HepG2 (cell line): ENCODE data around the gene PNMA3. TPM values are rescaled to one million over a fixed set of nuclear protein-coding genes. Genes with fewer than 3 reads are reported as not detected.

Experiments used
- ATAC-seq: fragments of 200-7000 bp; cut with Tn5 transposase; 3 replicates; pipeline ENCODE4 v1.9.1; 2020; ENCODE audit warnings: mild to moderate bottlenecking, moderate library complexity
- BruUV-seq: library from RNA; stranded (reverse); fragments of 400-500 nt; replicated peaks from 2 replicates; lab custom pipeline; 2021; lab: Mats Ljungman, UMichigan
- CTCF ChIA-PET: fragments of 300-600 bp; formaldehyde crosslinking; extraction: SDS; loops from one replicate; lab custom pipeline; 2021; ENCODE audit warnings: low total read pairs, inconsistent platforms, low intra/inter-chr PET ratio; lab: Yijun Ruan, JAX
- POLR2A ChIA-PET: fragments of 350-600 bp; sonication (Branson Sonifier 250); formaldehyde crosslinking; loops from one replicate; lab custom pipeline; 2020; ENCODE audit warnings: antibody characterized with exemption, inconsistent platforms; lab: Yijun Ruan, JAX
- DNase-seq: peaks from one replicate; pipeline ENCODE4 v3.0.0-alpha.2; 2015; ENCODE audit warnings: low spot score
- FAIRE-seq: peaks from 3 replicates; lab custom pipeline; 2011; peaks lifted over from hg19 to GRCh38; lab: Jason Lieb, UNC
- H2AFZ ChIP-seq: one replicate; pipeline ENCODE4 v1.6.1; 2011; ENCODE audit warnings: low read length, inconsistent platforms
- H3K27ac ChIP-seq: fragments of 300-600 bp; 3 replicates; pipeline ENCODE4 v1.8.0; 2011; ENCODE audit warnings: mixed run types, mild to moderate bottlenecking, mixed read lengths, low read length, inconsistent platforms; ENCODE audit not compliant: insufficient read depth; ENCODE audit errors: extremely low read length
- H3K27me3 ChIP-seq, 2 experiments: fragments of 200-600 bp in 1 of 2; 2 replicates in 1 of 2; 3 replicates in 1 of 2; pipeline versions ENCODE4 v1.6.0 to v1.8.0; 2011; ENCODE audit warnings: low read length in 2 of 2, mild to moderate bottlenecking in 2 of 2, moderate library complexity in 2 of 2, inconsistent platforms in 1 of 2; ENCODE audit not compliant: insufficient read depth in 2 of 2, control insufficient read depth in 1 of 2
- H3K36me3 ChIP-seq, 2 experiments: fragments of 200-600 bp in 1 of 2; replicated peaks in 1 of 2; 2 replicates in 1 of 2; 3 replicates in 1 of 2; pipeline versions ENCODE4 v1.5.1 to v1.8.0; 2011; ENCODE audit warnings: low read length in 2 of 2, inconsistent platforms in 1 of 2; ENCODE audit not compliant: insufficient read depth in 2 of 2, control insufficient read depth in 1 of 2
- H3K4me1 ChIP-seq: 2 replicates; pipeline ENCODE4 v1.5.1; 2012; ENCODE audit warnings: low read length, inconsistent platforms; ENCODE audit not compliant: insufficient read depth
- H3K4me2 ChIP-seq: 2 replicates; pipeline ENCODE4 v1.6.0; 2011; ENCODE audit warnings: low read depth, low read length, inconsistent platforms
- H3K4me3 ChIP-seq, 3 experiments: fragments of 200-600 bp in 1 of 3; sonication (generic), shearing (Covaris generic) in 1 of 3; replicated peaks in 1 of 3; 2 replicates each; pipeline ENCODE4 v1.5.1; 2011 to 2016; ENCODE audit warnings: low read length in 3 of 3, inconsistent platforms in 2 of 3, low read depth in 2 of 3, mild to moderate bottlenecking in 2 of 3, control low read depth in 1 of 3, mixed read lengths in 1 of 3; ENCODE audit not compliant: insufficient read depth in 1 of 3
- H3K79me2 ChIP-seq: one replicate; pipeline ENCODE4 v1.6.1; 2011; ENCODE audit warnings: low read length, inconsistent platforms; ENCODE audit not compliant: insufficient read depth
- H3K9ac ChIP-seq: 2 replicates; pipeline ENCODE4 v1.6.0; 2011; ENCODE audit warnings: mild to moderate bottlenecking, low read depth, low read length, inconsistent platforms; ENCODE audit not compliant: insufficient read depth
- H3K9me3 ChIP-seq: 2 replicates; pipeline ENCODE4 v1.5.1; 2012; ENCODE audit warnings: mild to moderate bottlenecking, low read length
- H4K20me1 ChIP-seq: 2 replicates; pipeline ENCODE4 v1.6.0; 2011; ENCODE audit warnings: inconsistent platforms, mild to moderate bottlenecking, low read length, moderate library complexity; ENCODE audit not compliant: insufficient read depth
- BRCA1 ChIP-seq: sonication (generic); formaldehyde crosslinking; IDR thresholded peaks from 2 replicates; pipeline ENCODE4 v1.4.0; 2020; ENCODE audit warnings: missing genetic modification reagents
- GATAD2A ChIP-seq: IDR thresholded peaks from 2 replicates; pipeline ENCODE4 v1.6.1; 2016
- MEIS1 ChIP-seq: sonication (generic); formaldehyde crosslinking; IDR thresholded peaks from 2 replicates; pipeline ENCODE4 v1.9.0; 2021; ENCODE audit warnings: mild to moderate bottlenecking, missing genetic modification reagents, moderate library complexity, borderline replicate concordance
- NFE2L2 ChIP-seq: fragments of 150-350 bp; IDR thresholded peaks from 2 replicates; pipeline ENCODE4 v1.6.1; 2014; ENCODE audit warnings: low read length
- PHB2 ChIP-seq: fragments of 450-650 bp; IDR thresholded peaks from 2 replicates; pipeline ENCODE4 v1.6.1; 2018; ENCODE audit not compliant: partially characterized antibody
- SKI ChIP-seq: fragments of 450-650 bp; IDR thresholded peaks from one replicate; pipeline ENCODE4 v1.6.1; 2018; ENCODE audit warnings: mild to moderate bottlenecking; ENCODE audit not compliant: partially characterized antibody
- ZNF34 ChIP-seq: sonication (generic); formaldehyde crosslinking; IDR thresholded peaks from 2 replicates; pipeline ENCODE4 v1.4.0; 2020; ENCODE audit warnings: mild to moderate bottlenecking, missing genetic modification reagents, borderline replicate concordance
- ZNF644 ChIP-seq: IDR thresholded peaks from 2 replicates; pipeline ENCODE4 v1.6.1; 2016; ENCODE audit warnings: low read depth
- ZNF670 ChIP-seq: sonication (generic); formaldehyde crosslinking; IDR thresholded peaks from 2 replicates; pipeline ENCODE4 v1.8.0; 2022; ENCODE audit warnings: mild to moderate bottlenecking, missing genetic modification reagents, borderline replicate concordance
- ZNF737 ChIP-seq: sonication (generic); formaldehyde crosslinking; IDR thresholded peaks from 2 replicates; pipeline ENCODE4 v1.5.0; 2020; ENCODE audit warnings: missing genetic modification reagents, mild to moderate bottlenecking, borderline replicate concordance
- ZNF83 ChIP-seq: sonication (generic); formaldehyde crosslinking; IDR thresholded peaks from 2 replicates; pipeline ENCODE4 v1.4.0; 2020; ENCODE audit warnings: missing genetic modification reagents, mild to moderate bottlenecking, borderline replicate concordance
- ZNF878 ChIP-seq: sonication (generic); formaldehyde crosslinking; IDR thresholded peaks from 2 replicates; pipeline ENCODE4 v1.8.1; 2023; ENCODE audit warnings: mild to moderate bottlenecking, missing genetic modification reagents, moderate library complexity
- WGBS: methylation state at CpG from one replicate; pipeline ENCODE4 v1.1.6; 2017; ENCODE audit warnings: low lambda C conversion rate; 5-methylcytosine and 5-hydroxymethylcytosine counted together
- in situ Hi-C: cut with HindIII; loops from 2 replicates; pipeline ENCODE4 v1.10.0; 2017; ENCODE audit warnings: low pct_unique_long_range_greater_than_20kb; ENCODE audit not compliant: extremely low pct_ligation_motif_present
- intact Hi-C: fragments of 100-400 bp; cut with micrococcal nuclease; formaldehyde crosslinking; loops from one replicate; pipeline ENCODE4 v1.10.0; 2022; ENCODE audit not compliant: unreplicated experiment
- polyA plus RNA-seq, 8 experiments: library from polyadenylated mRNA; depleted of rRNA in 3 of 8; stranded (reverse) in 7 of 8; unstranded in 1 of 8; fragments of >200 nt; fragmentation: Illumina TruSeq in 4 of 8; extraction: Trizol in 4 of 8; gene quantifications; 2 replicates each; pipeline versions ENCODE4 v1.2.1 to v1.2.3, GENCODE V29; 2011 to 2016; ENCODE audit warnings: low read depth in 4 of 8, missing spikeins in 1 of 8, mixed read lengths in 1 of 8; ENCODE audit not compliant: insufficient read depth in 1 of 8
- total RNA-seq, 5 experiments: library from RNA; depleted of rRNA; stranded (reverse); fragments of >200 nt; fragmentation: Illumina TruSeq; extraction: Trizol; gene quantifications; 2 replicates each; pipeline ENCODE4 v1.2.3, GENCODE V29; 2016; ENCODE audit warnings: low read depth in 1 of 5
- TF ChIP-seq, protein P1 (sequence below): sonication (generic); formaldehyde crosslinking; IDR thresholded peaks from 2 replicates; pipeline ENCODE4 v1.5.1; 2020; ENCODE audit warnings: mild to moderate bottlenecking, missing genetic modification reagents, moderate library complexity
- TF ChIP-seq, protein P2 (sequence below): sonication (generic); formaldehyde crosslinking; IDR thresholded peaks from 2 replicates; pipeline ENCODE4 v1.4.0; 2020; ENCODE audit warnings: missing genetic modification reagents, borderline replicate concordance
- TF ChIP-seq, protein P3 (sequence below): sonication (generic); formaldehyde crosslinking; IDR thresholded peaks from 2 replicates; pipeline ENCODE4 v1.5.0; 2020; ENCODE audit warnings: mild to moderate bottlenecking, missing genetic modification reagents

Gene PNMA3
- total and polyA plus RNA-seq, 2 of the 13 experiments (the other 11 are each of a cell fraction or from before 2014, with no cell fraction given) = not detected

DNA sequence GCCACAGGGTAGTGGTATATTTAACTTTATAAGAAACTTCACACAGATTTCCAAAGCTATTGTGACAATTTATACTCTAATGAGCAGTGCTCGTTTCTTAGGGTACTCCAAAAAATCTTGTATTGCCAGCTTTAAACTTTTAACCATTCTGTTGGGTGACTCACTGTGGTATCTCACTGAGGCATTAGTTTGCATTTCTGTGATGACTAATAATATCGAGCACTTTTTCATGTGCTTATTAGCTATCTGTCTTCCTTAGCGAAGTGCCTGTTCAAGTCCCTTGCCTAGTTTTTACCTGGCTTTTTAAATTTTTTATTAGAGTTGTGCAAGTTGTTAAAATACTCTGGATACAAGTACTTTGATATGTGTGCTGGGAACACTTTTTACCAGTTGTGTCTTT, 5.5 kb downstream of the PNMA3 start:
- H3K27me3 ChIP-seq = no peaks in the 10 kb centered on the region
- H3K36me3 ChIP-seq = no peaks in the 10 kb centered on the region
- BruUV-seq = no TSS peak
- no peaks in the 10 kb centered on the region for H3K79me2 ChIP-seq
- H2AFZ ChIP-seq = no peak overlapping the region
- POLR2A ChIA-PET = no interaction called here
- H3K9ac ChIP-seq = no peak overlapping the region
- in situ Hi-C loops (no loop called here), intact Hi-C loops (no loop called here)
- ATAC-seq = no peak
- H3K27ac ChIP-seq = no peak overlapping the region
- 67% methylated on average over 3 of the region's 3 CpGs for WGBS
- CTCF ChIA-PET = no interaction called here
- no peaks in the 10 kb centered on the region for H3K9me3 ChIP-seq
- FAIRE-seq = no peak
- no peak for DNase-seq
- no peak overlapping the region for H3K4me2 ChIP-seq
- no peaks in the 10 kb centered on the region for H4K20me1 ChIP-seq
- H3K4me1 ChIP-seq = peaks cover 42% of the 10 kb centered on the region
- H3K4me3 ChIP-seq = no peak overlapping the region
- no peak for TF ChIP-seq ZNF878 (CRISPR knock-in tag)
- TF ChIP-seq, protein P1, sequence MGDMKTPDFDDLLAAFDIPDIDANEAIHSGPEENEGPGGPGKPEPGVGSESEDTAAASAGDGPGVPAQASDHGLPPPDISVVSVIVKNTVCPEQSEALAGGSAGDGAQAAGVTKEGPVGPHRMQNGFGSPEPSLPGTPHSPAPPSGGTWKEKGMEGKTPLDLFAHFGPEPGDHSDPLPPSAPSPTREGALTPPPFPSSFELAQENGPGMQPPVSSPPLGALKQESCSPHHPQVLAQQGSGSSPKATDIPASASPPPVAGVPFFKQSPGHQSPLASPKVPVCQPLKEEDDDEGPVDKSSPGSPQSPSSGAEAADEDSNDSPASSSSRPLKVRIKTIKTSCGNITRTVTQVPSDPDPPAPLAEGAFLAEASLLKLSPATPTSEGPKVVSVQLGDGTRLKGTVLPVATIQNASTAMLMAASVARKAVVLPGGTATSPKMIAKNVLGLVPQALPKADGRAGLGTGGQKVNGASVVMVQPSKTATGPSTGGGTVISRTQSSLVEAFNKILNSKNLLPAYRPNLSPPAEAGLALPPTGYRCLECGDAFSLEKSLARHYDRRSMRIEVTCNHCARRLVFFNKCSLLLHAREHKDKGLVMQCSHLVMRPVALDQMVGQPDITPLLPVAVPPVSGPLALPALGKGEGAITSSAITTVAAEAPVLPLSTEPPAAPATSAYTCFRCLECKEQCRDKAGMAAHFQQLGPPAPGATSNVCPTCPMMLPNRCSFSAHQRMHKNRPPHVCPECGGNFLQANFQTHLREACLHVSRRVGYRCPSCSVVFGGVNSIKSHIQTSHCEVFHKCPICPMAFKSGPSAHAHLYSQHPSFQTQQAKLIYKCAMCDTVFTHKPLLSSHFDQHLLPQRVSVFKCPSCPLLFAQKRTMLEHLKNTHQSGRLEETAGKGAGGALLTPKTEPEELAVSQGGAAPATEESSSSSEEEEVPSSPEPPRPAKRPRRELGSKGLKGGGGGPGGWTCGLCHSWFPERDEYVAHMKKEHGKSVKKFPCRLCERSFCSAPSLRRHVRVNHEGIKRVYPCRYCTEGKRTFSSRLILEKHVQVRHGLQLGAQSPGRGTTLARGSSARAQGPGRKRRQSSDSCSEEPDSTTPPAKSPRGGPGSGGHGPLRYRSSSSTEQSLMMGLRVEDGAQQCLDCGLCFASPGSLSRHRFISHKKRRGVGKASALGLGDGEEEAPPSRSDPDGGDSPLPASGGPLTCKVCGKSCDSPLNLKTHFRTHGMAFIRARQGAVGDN (CRISPR knock-in tag) = no peak
- no peak for TF ChIP-seq ZNF644 (CRISPR knock-in tag)
- no peak for TF ChIP-seq PHB2
- no peak for TF ChIP-seq BRCA1 (CRISPR knock-in tag)
- no peak for TF ChIP-seq ZNF670
- TF ChIP-seq, protein P2, sequence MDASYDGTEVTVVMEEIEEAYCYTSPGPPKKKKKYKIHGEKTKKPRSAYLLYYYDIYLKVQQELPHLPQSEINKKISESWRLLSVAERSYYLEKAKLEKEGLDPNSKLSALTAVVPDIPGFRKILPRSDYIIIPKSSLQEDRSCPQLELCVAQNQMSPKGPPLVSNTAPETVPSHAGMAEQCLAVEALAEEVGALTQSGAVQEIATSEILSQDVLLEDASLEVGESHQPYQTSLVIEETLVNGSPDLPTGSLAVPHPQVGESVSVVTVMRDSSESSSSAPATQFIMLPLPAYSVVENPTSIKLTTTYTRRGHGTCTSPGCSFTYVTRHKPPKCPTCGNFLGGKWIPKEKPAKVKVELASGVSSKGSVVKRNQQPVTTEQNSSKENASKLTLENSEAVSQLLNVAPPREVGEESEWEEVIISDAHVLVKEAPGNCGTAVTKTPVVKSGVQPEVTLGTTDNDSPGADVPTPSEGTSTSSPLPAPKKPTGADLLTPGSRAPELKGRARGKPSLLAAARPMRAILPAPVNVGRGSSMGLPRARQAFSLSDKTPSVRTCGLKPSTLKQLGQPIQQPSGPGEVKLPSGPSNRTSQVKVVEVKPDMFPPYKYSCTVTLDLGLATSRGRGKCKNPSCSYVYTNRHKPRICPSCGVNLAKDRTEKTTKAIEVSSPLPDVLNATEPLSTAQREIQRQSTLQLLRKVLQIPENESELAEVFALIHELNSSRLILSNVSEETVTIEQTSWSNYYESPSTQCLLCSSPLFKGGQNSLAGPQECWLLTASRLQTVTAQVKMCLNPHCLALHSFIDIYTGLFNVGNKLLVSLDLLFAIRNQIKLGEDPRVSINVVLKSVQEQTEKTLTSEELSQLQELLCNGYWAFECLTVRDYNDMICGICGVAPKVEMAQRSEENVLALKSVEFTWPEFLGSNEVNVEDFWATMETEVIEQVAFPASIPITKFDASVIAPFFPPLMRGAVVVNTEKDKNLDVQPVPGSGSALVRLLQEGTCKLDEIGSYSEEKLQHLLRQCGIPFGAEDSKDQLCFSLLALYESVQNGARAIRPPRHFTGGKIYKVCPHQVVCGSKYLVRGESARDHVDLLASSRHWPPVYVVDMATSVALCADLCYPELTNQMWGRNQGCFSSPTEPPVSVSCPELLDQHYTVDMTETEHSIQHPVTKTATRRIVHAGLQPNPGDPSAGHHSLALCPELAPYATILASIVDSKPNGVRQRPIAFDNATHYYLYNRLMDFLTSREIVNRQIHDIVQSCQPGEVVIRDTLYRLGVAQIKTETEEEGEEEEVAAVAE (CRISPR knock-in tag) = no peak
- TF ChIP-seq ZNF34 (CRISPR knock-in tag) = no peak
- TF ChIP-seq GATAD2A = no peak
- no peak for TF ChIP-seq MEIS1 (CRISPR knock-in tag)
- no peak for TF ChIP-seq ZNF83 (CRISPR knock-in tag)
- TF ChIP-seq, protein P3, sequence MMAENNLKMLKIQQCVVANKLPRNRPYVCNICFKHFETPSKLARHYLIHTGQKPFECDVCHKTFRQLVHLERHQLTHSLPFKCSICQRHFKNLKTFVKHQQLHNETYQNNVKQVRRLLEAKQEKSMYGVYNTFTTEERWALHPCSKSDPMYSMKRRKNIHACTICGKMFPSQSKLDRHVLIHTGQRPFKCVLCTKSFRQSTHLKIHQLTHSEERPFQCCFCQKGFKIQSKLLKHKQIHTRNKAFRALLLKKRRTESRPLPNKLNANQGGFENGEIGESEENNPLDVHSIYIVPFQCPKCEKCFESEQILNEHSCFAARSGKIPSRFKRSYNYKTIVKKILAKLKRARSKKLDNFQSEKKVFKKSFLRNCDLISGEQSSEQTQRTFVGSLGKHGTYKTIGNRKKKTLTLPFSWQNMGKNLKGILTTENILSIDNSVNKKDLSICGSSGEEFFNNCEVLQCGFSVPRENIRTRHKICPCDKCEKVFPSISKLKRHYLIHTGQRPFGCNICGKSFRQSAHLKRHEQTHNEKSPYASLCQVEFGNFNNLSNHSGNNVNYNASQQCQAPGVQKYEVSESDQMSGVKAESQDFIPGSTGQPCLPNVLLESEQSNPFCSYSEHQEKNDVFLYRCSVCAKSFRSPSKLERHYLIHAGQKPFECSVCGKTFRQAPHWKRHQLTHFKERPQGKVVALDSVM = no peak
- no peak for TF ChIP-seq NFE2L2
- no peak for TF ChIP-seq SKI
- TF ChIP-seq ZNF737 (CRISPR knock-in tag) = no peak
